PC-9 (cell line): ENCODE measurements around the gene DHRS4.
"Not testable (repeated sequence)": the region's sequence is repeated elsewhere in the genome, so short reads cannot be mapped to it uniquely, and the experiment has no call there.

Experiments used
- CTCF ChIP-seq: fragments of 200-600 bp; sonication (generic); conservative IDR thresholded peaks from 2 replicates; pipeline ENCODE4 v1.6.1; 2017; ENCODE audit warnings: mixed run types, antibody characterized with exemption, mild to moderate bottlenecking, moderate library complexity
- EZH2 ChIP-seq: fragments of 200-600 bp; sonication (generic); IDR thresholded peaks from 2 replicates; pipeline ENCODE4 v1.8.0; 2017; ENCODE audit warnings: antibody characterized with exemption, low read depth

GRCh38 chr14:23988223-23988606, 34.6 kb downstream of the DHRS4 start:
- TF ChIP-seq CTCF, EZH2: not testable (repeated sequence)
